Stimulated activated CD4-positive, alpha-beta T cell treated with anti-CD3 and anti-CD28 coated beads, TNF-alpha, amount 100 ng/mL, for 4 hours (primary cell): ENCODE measurements around the gene WAPL.

ENCODE experiments used
- DNase-seq, 3 experiments: peaks; one replicate each; pipeline ENCODE4 v3.0.0-alpha.2; 2020; ENCODE audit warnings: low read depth in 3 of 3

WAPL gene

GRCh38 chr10:86523348-86523747 is 1.8 kb upstream of the WAPL start:
- DNase-seq, result no peak

- DNase-seq, result no peak
These were observed 891 bp upstream of the WAPL start for GRCh38 chr10:86522510-86522855.

- no peak for DNase-seq
These were observed 518 bp downstream of the WAPL start for GRCh38 chr10:86520871-86521677.

- no peak for DNase-seq
These were observed 2.8 kb downstream of the WAPL start for GRCh38 chr10:86518781-86519180.

- no peak for DNase-seq
These were observed 9.5 kb downstream of the WAPL start for GRCh38 chr10:86512137-86512536.

- no peak for DNase-seq
These were observed 10.3 kb downstream of the WAPL start for GRCh38 chr10:86511027-86511865.

GRCh38 chr10:86509145-86509544 is 12.4 kb downstream of the WAPL start:
- DNase-seq, result no peak

GRCh38 chr10:86508217-86508616 is 13.4 kb downstream of the WAPL start:
- DNase-seq, result no peak

- DNase-seq, result no peak
These were observed 15.1 kb downstream of the WAPL start for GRCh38 chr10:86506499-86506898.

- no peak for DNase-seq
These were observed 15.5 kb downstream of the WAPL start for GRCh38 chr10:86506062-86506461.

- DNase-seq, result no peak
These were observed 17.1 kb downstream of the WAPL start for GRCh38 chr10:86504510-86504909.

- no peak for DNase-seq
These were observed 20.7 kb downstream of the WAPL start for GRCh38 chr10:86500846-86501245.

- no peak for DNase-seq
These were observed 23.0 kb downstream of the WAPL start for GRCh38 chr10:86498598-86498997.

GRCh38 chr10:86497621-86498020 is 24.0 kb downstream of the WAPL start:
- no peak for DNase-seq

GRCh38 chr10:86489960-86490612 is 31.5 kb downstream of the WAPL start:
- no peak for DNase-seq

GRCh38 chr10:86489071-86489810 is 32.4 kb downstream of the WAPL start:
- no peak for DNase-seq

GRCh38 chr10:86486856-86487255 is 34.7 kb downstream of the WAPL start:
- no peak for DNase-seq

- DNase-seq, result no peak
These were observed 37.9 kb downstream of the WAPL start for GRCh38 chr10:86483664-86484063.

GRCh38 chr10:86481761-86482160 is 39.8 kb downstream of the WAPL start:
- no peak for DNase-seq

- no peak for DNase-seq
These were observed 41.0 kb downstream of the WAPL start for GRCh38 chr10:86480571-86480970.

GRCh38 chr10:86472061-86472460 is 49.5 kb downstream of the WAPL start:
- no peak for DNase-seq
